HG02759 (cell line): Measurements from ENCODE around the gene DEAF1.

ENCODE experiments used
- ATAC-seq: cut with Tn5 transposase; IDR thresholded peaks from one replicate; pipeline ENCODE4 v1.9.1; 2021; ENCODE audit warnings: mild to moderate bottlenecking, moderate library complexity; ENCODE audit not compliant: unreplicated experiment

The DEAF1 gene

DNA sequence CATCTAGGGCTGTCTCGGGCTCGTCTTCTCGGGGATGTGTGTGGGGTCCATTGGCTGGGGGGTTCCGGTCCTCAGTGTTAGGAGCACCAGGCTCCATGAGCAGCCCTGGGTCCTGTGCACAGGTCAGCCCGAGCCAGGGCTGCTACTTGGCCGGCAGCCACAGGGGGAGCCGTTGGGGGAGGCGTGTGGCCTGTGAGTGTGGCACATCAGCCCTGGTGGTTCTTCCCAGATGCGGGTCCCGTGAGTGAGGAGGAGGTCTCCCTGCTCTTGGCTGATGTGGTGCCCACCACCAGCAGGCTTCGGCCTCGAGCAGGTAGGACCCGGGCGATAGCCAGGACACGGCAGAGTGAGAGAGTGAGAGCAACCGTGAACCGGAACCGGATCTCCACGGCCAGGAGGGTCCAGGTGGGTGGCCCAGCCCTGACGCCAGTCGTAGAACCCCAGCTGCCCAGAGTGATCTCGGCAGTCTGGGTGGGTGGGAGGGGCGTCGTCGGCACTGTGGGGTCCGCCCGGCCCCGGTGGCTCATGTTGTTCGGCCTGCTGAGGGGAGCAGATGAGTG lies 97.8 kb downstream of the DEAF1 start:
- no peak for ATAC-seq

GRCh38 chr11:596374-596773 lies 98.6 kb downstream of the DEAF1 start:
- ATAC-seq: no peak

GRCh38 chr11:595400-595799 lies 99.6 kb downstream of the DEAF1 start:
- no peak for ATAC-seq
